Esophagus squamous epithelium (tissue), 5 donors: Measurements from ENCODE around the gene SPEG. TPM values are rescaled to one million over a fixed set of nuclear protein-coding genes. Genes with fewer than 3 reads are reported as not detected.
A peak's percentile ranks its signal among the peaks of the same experiment; 100 is the strongest.

Experiments used
- DNase-seq: peaks from one replicate; lab custom pipeline; 2025; lab: John Stamatoyannopoulos, UW
- H3K27ac ChIP-seq, 4 donors: fragments of 200-600 bp; sonication (generic); one replicate each; pipeline ENCODE4 v1.5.1; 2016 to 2019; ENCODE audit warnings: mild to moderate bottlenecking in 1 of 4
- H3K27me3 ChIP-seq, 4 donors: fragments of 200-600 bp; sonication (generic); 1 replicate in 3 of 4; 2 replicates in 1 of 4; pipeline versions ENCODE4 v1.5.1 to v1.6.0; 2017 to 2021; ENCODE audit warnings: antibody characterized with exemption in 1 of 4
- H3K36me3 ChIP-seq, 3 donors: fragments of 200-600 bp; sonication (generic); one replicate each; pipeline ENCODE4 v1.5.1; 2016 to 2019
- H3K4me1 ChIP-seq, 3 donors: fragments of 200-600 bp; sonication (generic); one replicate each; pipeline ENCODE4 v1.5.1; 2017 to 2019
- H3K4me3 ChIP-seq, 4 donors: fragments of 200-600 bp; sonication (generic); 1 replicate in 3 of 4; 2 replicates in 1 of 4; pipeline ENCODE4 v1.5.1; 2016 to 2019; ENCODE audit warnings: mild to moderate bottlenecking in 2 of 4, moderate library complexity in 1 of 4
- H3K9me3 ChIP-seq, 3 donors: fragments of 200-600 bp; sonication (generic); one replicate each; pipeline ENCODE4 v1.5.1; 2016 to 2019
- CTCF ChIP-seq, 6 experiments: fragments of 450-650 bp in 4 of 6; fragments of 200-600 bp in 2 of 6; sonication (generic) in 2 of 6; IDR thresholded peaks; one replicate each; pipeline ENCODE4 v1.5.1; 2016 to 2019; ENCODE audit warnings: antibody characterized with exemption in 6 of 6, mild to moderate bottlenecking in 4 of 6, moderate library complexity in 4 of 6
- POLR2A ChIP-seq, 4 donors: fragments of 450-650 bp; IDR thresholded peaks; one replicate each; pipeline ENCODE4 v1.6.1; 2017; ENCODE audit warnings: antibody characterized with exemption in 4 of 4, mild to moderate bottlenecking in 4 of 4, moderate library complexity in 3 of 4
- WGBS, 2 donors: methylation state at CpG; one replicate each; pipeline ENCODE4 v1.1.5; 2018; 5-methylcytosine and 5-hydroxymethylcytosine counted together
- intact Hi-C: fragments of 100-400 bp; cut with DNase I; formaldehyde crosslinking; loops from one replicate; pipeline ENCODE4 v1.15.0; 2022
- total RNA-seq, 4 donors: library from RNA; depleted of rRNA; stranded (reverse); fragments of >200 nt; gene quantifications; one replicate each; pipeline ENCODE4 v1.1.0, GENCODE V29; 2016
- donor health status: DM: yes; HTN: yes; CAD: no.

SPEG gene
- total RNA-seq, 4 donors from 2014 or later, result 3.8 to 29.0 (median 5.0) TPM

- Histone ChIP-seq H3K27ac (no peak overlapping the region), H3K9me3 (no peaks in the 10 kb centered on the region), H3K27me3 (peaks cover 0 to 91% (median 0%) of the 10 kb centered on the region in 4 donors), H3K4me3 (no peak overlapping the region), H3K36me3 (no peaks in the 10 kb centered on the region), H3K4me1 (peaks cover 0 to 12% (median 0%) of the 10 kb centered on the region in 3 donors)
- TF ChIP-seq POLR2A (IDR thresholded peaks at IDR 0.05) (no peak), CTCF (IDR thresholded peaks at IDR 0.05) (no peak)
- intact Hi-C loops, result no loop called here
- 74 to 75% methylated on average over 1 to 3 of the region's 10 CpGs for WGBS, 2 donors
- no peak for DNase-seq
These were observed 56.0 kb downstream of the SPEG start for GRCh38 chr2:219490600-219491130.

- Histone ChIP-seq H3K27me3 (peaks cover 0 to 91% (median 0%) of the 10 kb centered on the region in 4 donors), H3K4me3 (no peak overlapping the region), H3K9me3 (no peaks in the 10 kb centered on the region), H3K4me1 (peaks cover 0 to 20% (median 3%) of the 10 kb centered on the region in 3 donors), H3K27ac (no peak overlapping the region), H3K36me3 (no peaks in the 10 kb centered on the region)
- WGBS, 2 donors, result 54 to 72% methylated on average over 8 to 13 of the region's 14 CpGs
- intact Hi-C loops, result no loop called here
- no peak for TF ChIP-seq CTCF (IDR thresholded peaks at IDR 0.05)
- no peak for TF ChIP-seq POLR2A (IDR thresholded peaks at IDR 0.05)
- DNase-seq, result no peak
These were observed 56.8 kb downstream of the SPEG start for GRCh38 chr2:219491278-219491963.

- TF ChIP-seq POLR2A (IDR thresholded peaks at IDR 0.05) (no peak), CTCF (IDR thresholded peaks at IDR 0.05) (no peak)
- Histone ChIP-seq H3K9me3 (no peaks in the 10 kb centered on the region), H3K27me3 (peaks cover 0 to 91% (median 0%) of the 10 kb centered on the region in 4 donors), H3K4me1 (peaks cover 7 to 31% (median 14%) of the 10 kb centered on the region in 3 donors), H3K4me3 (no peak overlapping the region), H3K36me3 (no peaks in the 10 kb centered on the region), H3K27ac (no peak overlapping the region)
- DNase-seq, result no peak
- 41 to 72% methylated on average over 2 of the region's 20 CpGs for WGBS, 2 donors
- intact Hi-C loops, result no loop called here
These were observed 57.9 kb downstream of the SPEG start for GRCh38 chr2:219492575-219492974.

- 87% methylated on average over 5 of the region's 5 CpGs for WGBS, 2 donors
- TF ChIP-seq POLR2A (IDR thresholded peaks at IDR 0.05) (no peak), CTCF (IDR thresholded peaks at IDR 0.05) (no peak)
- DNase-seq, result no peak
- Histone ChIP-seq H3K27ac (no peak overlapping the region), H3K27me3 (peaks cover 0 to 94% (median 0%) of the 10 kb centered on the region in 4 donors), H3K36me3 (no peaks in the 10 kb centered on the region), H3K9me3 (no peaks in the 10 kb centered on the region), H3K4me3 (no peak overlapping the region), H3K4me1 (peaks cover 8 to 36% (median 15%) of the 10 kb centered on the region in 3 donors)
- intact Hi-C loops, result no loop called here
These were observed 58.4 kb downstream of the SPEG start for GRCh38 chr2:219493086-219493485.

- Histone ChIP-seq H3K27ac (peak overlapping the region in 3 of 4 donors; percentile 86 to 97 (median 97)), H3K36me3 (no peaks in the 10 kb centered on the region), H3K4me3 (no peak overlapping the region), H3K9me3 (no peaks in the 10 kb centered on the region), H3K27me3 (peaks cover 0 to 76% (median 0%) of the 10 kb centered on the region in 4 donors), H3K4me1 (peaks cover 8 to 49% (median 23%) of the 10 kb centered on the region in 3 donors)
- 13 to 27% methylated on average over 7 to 8 of the region's 10 CpGs for WGBS, 2 donors
- intact Hi-C loops, result no loop called here
- no peak for TF ChIP-seq CTCF (IDR thresholded peaks at IDR 0.05)
- no peak for TF ChIP-seq POLR2A (IDR thresholded peaks at IDR 0.05)
- no peak for DNase-seq
These were observed 60.4 kb downstream of the SPEG start for GRCh38 chr2:219494952-219495530.
